Esophagus squamous epithelium (tissue), 5 donors: ENCODE results near the gene CCDC160. TPM values are rescaled to one million over a fixed set of nuclear protein-coding genes. Genes with fewer than 3 reads are reported as not detected.
"Not testable (repeated sequence)": the region's sequence is repeated elsewhere in the genome, so short reads cannot be mapped to it uniquely, and the experiment has no call there.

Experiments
- DNase-seq: peaks from one replicate; lab custom pipeline; 2025; lab: John Stamatoyannopoulos, UW
- H3K27ac ChIP-seq, 4 donors: fragments of 200-600 bp; sonication (generic); one replicate each; pipeline ENCODE4 v1.5.1; 2016 to 2019; ENCODE audit warnings: mild to moderate bottlenecking in 1 of 4
- H3K27me3 ChIP-seq, 4 donors: fragments of 200-600 bp; sonication (generic); 1 replicate in 3 of 4; 2 replicates in 1 of 4; pipeline versions ENCODE4 v1.5.1 to v1.6.0; 2017 to 2021; ENCODE audit warnings: antibody characterized with exemption in 1 of 4
- H3K36me3 ChIP-seq, 3 donors: fragments of 200-600 bp; sonication (generic); one replicate each; pipeline ENCODE4 v1.5.1; 2016 to 2019
- H3K4me1 ChIP-seq, 3 donors: fragments of 200-600 bp; sonication (generic); one replicate each; pipeline ENCODE4 v1.5.1; 2017 to 2019
- H3K4me3 ChIP-seq, 4 donors: fragments of 200-600 bp; sonication (generic); 1 replicate in 3 of 4; 2 replicates in 1 of 4; pipeline ENCODE4 v1.5.1; 2016 to 2019; ENCODE audit warnings: mild to moderate bottlenecking in 2 of 4, moderate library complexity in 1 of 4
- H3K9me3 ChIP-seq, 3 donors: fragments of 200-600 bp; sonication (generic); one replicate each; pipeline ENCODE4 v1.5.1; 2016 to 2019
- POLR2A ChIP-seq, 4 donors: fragments of 450-650 bp; IDR thresholded peaks; one replicate each; pipeline ENCODE4 v1.6.1; 2017; ENCODE audit warnings: antibody characterized with exemption in 4 of 4, mild to moderate bottlenecking in 4 of 4, moderate library complexity in 3 of 4
- WGBS, 2 donors: methylation state at CpG; one replicate each; pipeline ENCODE4 v1.1.5; 2018; 5-methylcytosine and 5-hydroxymethylcytosine counted together
- intact Hi-C: fragments of 100-400 bp; cut with DNase I; formaldehyde crosslinking; loops from one replicate; pipeline ENCODE4 v1.15.0; 2022
- total RNA-seq, 4 donors: library from RNA; depleted of rRNA; stranded (reverse); fragments of >200 nt; gene quantifications; one replicate each; pipeline ENCODE4 v1.1.0, GENCODE V29; 2016
- TF ChIP-seq, protein P1 (sequence below), 6 experiments: fragments of 450-650 bp in 4 of 6; fragments of 200-600 bp in 2 of 6; sonication (generic) in 2 of 6; IDR thresholded peaks; one replicate each; pipeline ENCODE4 v1.5.1; 2016 to 2019; ENCODE audit warnings: antibody characterized with exemption in 6 of 6, mild to moderate bottlenecking in 4 of 6, moderate library complexity in 4 of 6
- donor health status: DM: yes; HTN: yes; CAD: no.

Gene CCDC160
- total RNA-seq, 4 donors from 2014 or later = 0.19 to 1.3 (median 0.99) TPM; not detected in 1

DNA sequence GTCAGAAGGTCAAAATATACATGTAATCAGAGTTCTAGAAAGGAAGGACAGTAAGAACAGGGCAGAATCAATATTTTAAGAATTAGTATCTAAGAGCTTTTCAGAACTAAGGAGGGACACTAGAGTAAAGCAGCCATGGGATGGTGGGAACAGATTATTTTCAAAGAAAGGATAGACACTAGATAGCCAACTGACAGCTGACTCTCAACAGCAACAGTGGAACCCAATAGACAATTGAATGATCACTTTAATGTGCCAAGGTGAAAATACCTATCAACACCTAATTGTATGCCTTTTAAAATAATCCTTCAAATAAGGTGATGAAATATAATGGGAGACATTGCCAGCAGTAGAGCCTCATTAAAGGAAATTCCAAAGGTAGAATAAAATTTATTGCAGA, 26.5 kb upstream of the CCDC160 start:
- H3K4me1 ChIP-seq = no peaks in the 10 kb centered on the region
- DNase-seq = no peak
- no peak overlapping the region for H3K4me3 ChIP-seq
- no peaks in the 10 kb centered on the region for H3K36me3 ChIP-seq
- H3K27me3 ChIP-seq = no peaks in the 10 kb centered on the region
- intact Hi-C loops = no loop called here
- H3K9me3 ChIP-seq = no peaks in the 10 kb centered on the region
- TF ChIP-seq, protein P1, sequence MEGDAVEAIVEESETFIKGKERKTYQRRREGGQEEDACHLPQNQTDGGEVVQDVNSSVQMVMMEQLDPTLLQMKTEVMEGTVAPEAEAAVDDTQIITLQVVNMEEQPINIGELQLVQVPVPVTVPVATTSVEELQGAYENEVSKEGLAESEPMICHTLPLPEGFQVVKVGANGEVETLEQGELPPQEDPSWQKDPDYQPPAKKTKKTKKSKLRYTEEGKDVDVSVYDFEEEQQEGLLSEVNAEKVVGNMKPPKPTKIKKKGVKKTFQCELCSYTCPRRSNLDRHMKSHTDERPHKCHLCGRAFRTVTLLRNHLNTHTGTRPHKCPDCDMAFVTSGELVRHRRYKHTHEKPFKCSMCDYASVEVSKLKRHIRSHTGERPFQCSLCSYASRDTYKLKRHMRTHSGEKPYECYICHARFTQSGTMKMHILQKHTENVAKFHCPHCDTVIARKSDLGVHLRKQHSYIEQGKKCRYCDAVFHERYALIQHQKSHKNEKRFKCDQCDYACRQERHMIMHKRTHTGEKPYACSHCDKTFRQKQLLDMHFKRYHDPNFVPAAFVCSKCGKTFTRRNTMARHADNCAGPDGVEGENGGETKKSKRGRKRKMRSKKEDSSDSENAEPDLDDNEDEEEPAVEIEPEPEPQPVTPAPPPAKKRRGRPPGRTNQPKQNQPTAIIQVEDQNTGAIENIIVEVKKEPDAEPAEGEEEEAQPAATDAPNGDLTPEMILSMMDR (IDR thresholded peaks at IDR 0.05) = no peak
- no peak for TF ChIP-seq POLR2A (IDR thresholded peaks at IDR 0.05)
- H3K27ac ChIP-seq = no peak overlapping the region

DNA sequence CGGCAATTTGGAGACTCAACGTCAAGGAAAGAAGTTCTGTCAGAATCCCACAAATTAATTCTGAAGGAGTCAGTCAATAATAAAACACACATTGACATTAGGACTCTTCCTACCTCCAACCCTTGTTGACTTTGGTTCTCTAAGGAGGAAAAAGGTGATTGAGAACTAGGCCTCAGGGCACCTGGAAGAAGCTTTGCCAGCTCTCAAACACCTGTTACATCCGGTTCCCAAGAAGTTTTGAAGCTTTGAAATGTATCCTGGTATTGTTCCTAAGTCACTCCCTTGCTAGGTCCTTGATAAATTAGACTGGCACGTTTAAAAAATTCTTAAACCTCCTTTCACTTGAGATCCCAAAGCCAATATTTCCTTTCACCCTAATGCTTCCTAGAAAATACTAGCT, 1.7 kb upstream of the CCDC160 start:
- TF ChIP-seq, protein P1 (IDR thresholded peaks at IDR 0.05) = no peak
- no peak for TF ChIP-seq POLR2A (IDR thresholded peaks at IDR 0.05)
- no peak overlapping the region for H3K27ac ChIP-seq
- intact Hi-C loops = no loop called here
- peaks cover 0 to 13% (median 0%) of the 10 kb centered on the region in 3 donors for H3K4me1 ChIP-seq
- DNase-seq = no peak
- H3K36me3 ChIP-seq = no peaks in the 10 kb centered on the region
- 25 to 51% methylated on average over 3 to 4 of the region's 4 CpGs for WGBS, 2 donors
- H3K9me3 ChIP-seq = no peaks in the 10 kb centered on the region
- no peak overlapping the region for H3K4me3 ChIP-seq
- H3K27me3 ChIP-seq = peaks cover 0 to 7% (median 0%) of the 10 kb centered on the region in 4 donors

DNA sequence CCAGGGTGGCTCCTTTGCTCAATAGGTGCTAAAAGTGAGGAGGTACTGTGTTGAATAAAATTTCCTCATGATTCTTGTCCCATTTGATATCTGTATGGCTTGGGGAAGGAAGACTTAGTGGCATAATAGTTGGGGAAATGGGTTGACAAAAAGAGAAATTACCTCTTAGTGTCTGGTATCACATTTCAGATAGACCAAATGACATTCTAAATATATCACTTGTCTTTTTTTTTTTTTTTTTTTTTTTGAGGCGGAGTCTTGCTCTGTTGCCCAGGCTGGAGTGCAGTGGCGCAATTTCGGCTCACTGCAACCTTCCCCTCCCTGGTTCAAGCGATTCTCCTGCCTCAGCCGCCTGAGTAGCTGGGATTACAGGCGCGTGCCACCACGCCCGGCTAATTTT, 1.2 kb downstream of the CCDC160 start:
- H3K4me3 ChIP-seq, H3K9me3 ChIP-seq, H3K36me3 ChIP-seq, H3K27ac ChIP-seq, intact Hi-C loops, DNase-seq, H3K27me3 ChIP-seq: not testable (repeated sequence)
- WGBS, 2 donors = 86 to 89% methylated on average over 7 to 9 of the region's 9 CpGs
- peaks cover 0 to 13% (median 0%) of the 10 kb centered on the region in 3 donors for H3K4me1 ChIP-seq

DNA sequence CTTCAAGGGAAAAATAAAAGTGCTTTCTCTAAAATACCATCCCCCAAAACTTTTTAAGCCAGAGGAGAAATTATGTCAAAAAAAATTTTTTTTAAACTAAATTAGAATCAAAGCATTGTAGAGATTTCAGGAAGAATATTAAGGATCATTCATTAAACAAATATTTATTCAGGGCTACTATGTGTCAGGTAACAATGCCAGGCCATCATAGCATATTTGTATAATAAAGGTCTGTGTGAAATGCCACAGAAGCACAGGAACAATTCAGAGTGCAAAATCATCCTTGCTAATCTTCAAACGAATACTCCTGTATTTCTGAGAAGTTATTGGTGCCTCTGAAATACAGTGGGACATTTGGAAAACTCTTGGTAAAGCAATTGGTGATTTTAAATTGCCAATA, 2.0 kb downstream of the CCDC160 start:
- Histone ChIP-seq H3K36me3 (no peaks in the 10 kb centered on the region), H3K4me3 (no peak overlapping the region), H3K4me1 (peaks cover 0 to 20% (median 0%) of the 10 kb centered on the region in 3 donors), H3K27ac (no peak overlapping the region), H3K9me3 (no peaks in the 10 kb centered on the region), H3K27me3 (peaks cover 0 to 7% (median 0%) of the 10 kb centered on the region in 4 donors)
- intact Hi-C loops = no loop called here
- WGBS, 2 donors = 36 to 65% methylated on average over 1 of the region's 1 CpG
- no peak for TF ChIP-seq POLR2A (IDR thresholded peaks at IDR 0.05)
- TF ChIP-seq, protein P1 (IDR thresholded peaks at IDR 0.05) = no peak
- DNase-seq = no peak

DNA sequence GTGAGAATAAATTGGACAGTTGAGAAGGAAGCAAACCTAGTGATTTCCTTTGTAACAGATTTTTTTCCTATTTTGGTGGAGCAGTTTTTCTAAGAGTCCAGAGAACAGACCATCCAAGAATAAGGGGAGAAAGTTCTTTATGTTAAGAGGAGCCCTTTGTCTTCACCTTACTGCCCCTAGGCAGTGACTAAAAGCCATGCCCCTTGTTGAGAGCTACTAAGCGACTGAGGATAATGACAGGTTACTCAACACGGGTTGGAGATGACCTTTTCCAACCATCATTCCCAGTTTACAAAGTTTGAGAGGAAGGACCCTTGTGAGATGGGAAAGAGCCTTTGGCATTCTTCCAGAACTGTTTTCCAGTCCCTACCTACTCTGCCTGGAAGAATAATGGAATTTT, 3.2 kb downstream of the CCDC160 start:
- DNase-seq = no peak
- Histone ChIP-seq H3K4me3 (no peak overlapping the region), H3K4me1 (peaks cover 0 to 20% (median 0%) of the 10 kb centered on the region in 3 donors), H3K36me3 (no peaks in the 10 kb centered on the region), H3K27me3 (peaks cover 0 to 7% (median 0%) of the 10 kb centered on the region in 4 donors), H3K9me3 (no peaks in the 10 kb centered on the region), H3K27ac (no peak overlapping the region)
- intact Hi-C loops = no loop called here
- TF ChIP-seq POLR2A (IDR thresholded peaks at IDR 0.05) = no peak
- TF ChIP-seq, protein P1 (IDR thresholded peaks at IDR 0.05) = no peak
- WGBS, 2 donors = 15 to 69% methylated on average over 2 of the region's 2 CpGs
